SK-N-SH (cell line): ENCODE results near the gene LGALS3. TPM values are rescaled to one million over a fixed set of nuclear protein-coding genes. Genes with fewer than 3 reads are reported as not detected.

Source experiments
- CTCF ChIA-PET: fragments of 300-600, 350-600 bp; formaldehyde crosslinking; extraction: SDS; loops from one replicate; lab custom pipeline; 2021; lab: Yijun Ruan, JAX
- POLR2A ChIA-PET: fragments of 350-600 bp; sonication (Branson Sonifier 250); formaldehyde crosslinking; extraction: SDS; loops from one replicate; lab custom pipeline; 2020; ENCODE audit warnings: antibody characterized with exemption, inconsistent platforms; lab: Yijun Ruan, JAX
- DNase-seq: peaks from one replicate; pipeline ENCODE4 v3.0.0; 2012
- H2AFZ ChIP-seq: fragments of 200-600 bp; sonication (generic); 2 replicates; pipeline ENCODE4 v1.8.1; 2016; ENCODE audit warnings: antibody characterized with exemption, mild to moderate bottlenecking, low read depth
- H3F3A ChIP-seq: fragments of 200-600 bp; sonication (generic); replicated peaks from 2 replicates; pipeline ENCODE3; 2016; ENCODE audit warnings: antibody characterized with exemption, mild to moderate bottlenecking; ENCODE audit not compliant: insufficient read depth
- H3K27ac ChIP-seq, 2 experiments: fragments of 200-500 bp in 1 of 2; fragments of 200-600 bp in 1 of 2; sonication (Bioruptor generic) in 1 of 2; sonication (generic), shearing (Covaris generic) in 1 of 2; 2 replicates each; pipeline versions ENCODE4 v1.5.1 to v1.6.1; 2014 to 2016; ENCODE audit warnings: low read depth in 2 of 2, inconsistent platforms in 1 of 2, low read length in 1 of 2, mild to moderate bottlenecking in 1 of 2, mixed read lengths in 1 of 2
- H3K27me3 ChIP-seq: fragments of 200-600 bp; sonication (generic), shearing (Covaris generic); 2 replicates; pipeline ENCODE4 v1.6.1; 2016; ENCODE audit warnings: mixed run types; ENCODE audit not compliant: insufficient read depth
- H3K36me3 ChIP-seq, 2 experiments: fragments of 200-500 bp in 1 of 2; fragments of 200-600 bp in 1 of 2; sonication (Bioruptor generic) in 1 of 2; sonication (generic) in 1 of 2; replicated peaks in 1 of 2; 2 replicates each; pipeline versions ENCODE3 to v1.5.1; 2014 to 2016; ENCODE audit warnings: low read length in 1 of 2, mild to moderate bottlenecking in 1 of 2; ENCODE audit not compliant: insufficient read depth in 2 of 2, control insufficient read depth in 1 of 2
- H3K4me1 ChIP-seq, 2 experiments: fragments of 200-500 bp in 1 of 2; fragments of 200-600 bp in 1 of 2; sonication (Bioruptor generic) in 1 of 2; sonication (generic), shearing (Covaris generic) in 1 of 2; 2 replicates each; pipeline versions ENCODE4 v1.5.1 to v1.6.1; 2014 to 2016; ENCODE audit warnings: low read depth in 1 of 2, low read length in 1 of 2, mixed run types in 1 of 2; ENCODE audit not compliant: insufficient read depth in 2 of 2, control insufficient read depth in 1 of 2
- H3K4me2 ChIP-seq: fragments of 200-600 bp; sonication (generic), shearing (Covaris generic); 2 replicates; pipeline ENCODE4 v1.6.1; 2017; ENCODE audit warnings: mixed run types
- H3K4me3 ChIP-seq, 2 experiments: fragments of 200-500 bp in 1 of 2; fragments of 200-600 bp in 1 of 2; sonication (Bioruptor generic) in 1 of 2; sonication (generic), shearing (Covaris generic) in 1 of 2; 2 replicates each; pipeline versions ENCODE4 v1.5.1 to v1.8.1; 2014 to 2016; ENCODE audit warnings: low read depth in 2 of 2, inconsistent platforms in 1 of 2, low read length in 1 of 2, mild to moderate bottlenecking in 1 of 2, mixed read lengths in 1 of 2, moderate library complexity in 1 of 2
- H3K79me2 ChIP-seq: fragments of 200-600 bp; sonication (generic); 2 replicates; pipeline ENCODE4 v1.8.1; 2017; ENCODE audit warnings: mild to moderate bottlenecking; ENCODE audit not compliant: insufficient read depth
- H3K9ac ChIP-seq: fragments of 200-600 bp; sonication (generic); 2 replicates; pipeline ENCODE4 v1.6.1; 2017; ENCODE audit warnings: mixed run types
- H3K9me2 ChIP-seq: fragments of 200-600 bp; sonication (generic); 2 replicates; pipeline ENCODE4 v1.6.1; 2017; ENCODE audit warnings: mixed run types
- H3K9me3 ChIP-seq: fragments of 200-600 bp; sonication (generic); 2 replicates; pipeline ENCODE4 v1.6.1; 2017; ENCODE audit warnings: mixed run types, mild to moderate bottlenecking, moderate library complexity
- H4K20me1 ChIP-seq: fragments of 200-600 bp; sonication (generic); 2 replicates; pipeline ENCODE4 v1.6.1; 2017; ENCODE audit warnings: mild to moderate bottlenecking, mixed run types; ENCODE audit not compliant: insufficient read depth
- CHD2 ChIP-seq: fragments of 150-350 bp; IDR thresholded peaks from 2 replicates; pipeline ENCODE4 v1.6.1; 2018; ENCODE audit warnings: low read length; ENCODE audit not compliant: partially characterized antibody
- CTCF ChIP-seq: fragments of 200-600 bp; sonication (generic); IDR thresholded peaks from 2 replicates; pipeline ENCODE4 v1.6.1; 2017; ENCODE audit warnings: antibody characterized with exemption, mild to moderate bottlenecking, moderate library complexity
- EP300 ChIP-seq, 2 experiments: IDR thresholded peaks; 2 replicates each; pipeline versions ENCODE4 v1.4.0 to v1.6.1; 2012; ENCODE audit warnings: borderline replicate concordance in 1 of 2, low read depth in 1 of 2, low read length in 1 of 2
- EZH2phosphoT487 ChIP-seq: fragments of 200-600 bp; sonication (generic); IDR thresholded peaks from 2 replicates; pipeline ENCODE4 v1.6.1; 2017; ENCODE audit warnings: low read depth, mixed run types, mild to moderate bottlenecking, antibody characterized with exemption, moderate library complexity, borderline replicate concordance
- FOXJ3 ChIP-seq: sonication (generic); formaldehyde crosslinking; IDR thresholded peaks from 2 replicates; pipeline ENCODE4 v1.5.1; 2020; ENCODE audit warnings: mild to moderate bottlenecking, missing genetic modification reagents
- FOXM1 ChIP-seq: IDR thresholded peaks from 2 replicates; pipeline ENCODE4 v1.4.0; 2012; ENCODE audit warnings: low read depth, mild to moderate bottlenecking
- GATA2 ChIP-seq: sonication (generic); formaldehyde crosslinking; IDR thresholded peaks from 2 replicates; pipeline ENCODE4 v1.5.0; 2020; ENCODE audit warnings: mild to moderate bottlenecking, missing genetic modification reagents
- IRF3 ChIP-seq: fragments of 150-350 bp; IDR thresholded peaks from 2 replicates; pipeline ENCODE4 v1.6.1; 2016; ENCODE audit warnings: mild to moderate bottlenecking, low read depth, low read length
- MEF2A ChIP-seq: IDR thresholded peaks from 2 replicates; pipeline ENCODE4 v1.4.0; 2012; ENCODE audit warnings: low read depth, borderline replicate concordance
- MXI1 ChIP-seq: IDR thresholded peaks from 2 replicates; pipeline ENCODE4 v1.6.1; 2012; ENCODE audit warnings: mild to moderate bottlenecking, low read depth, low read length, improper control_type of control experiment
- PBX3 ChIP-seq: IDR thresholded peaks from 2 replicates; pipeline ENCODE4; 2012
- POLR2AphosphoS5 ChIP-seq: IDR thresholded peaks from 2 replicates; pipeline ENCODE4 v1.6.1; 2012; ENCODE audit warnings: low read depth, low read length
- RAD21 ChIP-seq: IDR thresholded peaks from 2 replicates; pipeline ENCODE4 v1.6.1; 2012; ENCODE audit warnings: mild to moderate bottlenecking, low read length
- RCOR1 ChIP-seq: fragments of 150-350 bp; IDR thresholded peaks from 2 replicates; pipeline ENCODE4 v1.6.1; 2017; ENCODE audit warnings: antibody characterized with exemption, low read length
- REST ChIP-seq: IDR thresholded peaks from 2 replicates; pipeline ENCODE4 v1.6.1; 2012; ENCODE audit warnings: mild to moderate bottlenecking, low read depth, low read length, moderate library complexity
- RXRA ChIP-seq: IDR thresholded peaks from 2 replicates; pipeline ENCODE4 v1.4.0; 2012; ENCODE audit warnings: low read depth, mild to moderate bottlenecking, borderline replicate concordance
- SMC3 ChIP-seq: IDR thresholded peaks from 2 replicates; pipeline ENCODE4 v1.6.1; 2012; ENCODE audit warnings: low read depth, low read length, improper control_type of control experiment
- TCF12 ChIP-seq: IDR thresholded peaks from 2 replicates; pipeline ENCODE4 v1.4.0; 2012
- TEAD4 ChIP-seq: IDR thresholded peaks from 2 replicates; pipeline ENCODE4 v1.4.0; 2012; ENCODE audit warnings: mild to moderate bottlenecking, borderline replicate concordance; ENCODE audit not compliant: insufficient read depth
- USF2 ChIP-seq: fragments of 150-350 bp; IDR thresholded peaks from 2 replicates; pipeline ENCODE4 v1.6.1; 2017; ENCODE audit warnings: antibody characterized with exemption, low read length, low read depth, borderline replicate concordance
- YY1 ChIP-seq: IDR thresholded peaks from 2 replicates; pipeline ENCODE4 v1.4.0; 2012; ENCODE audit warnings: low read depth, mild to moderate bottlenecking
- ZBTB33 ChIP-seq: IDR thresholded peaks from 2 replicates; pipeline ENCODE4 v1.4.0; 2012; ENCODE audit warnings: low read depth, borderline replicate concordance
- whole genome bisulfite sequencing: methylation state at CpG from one replicate; pipeline ENCODE4 v1.1.6; 2017; ENCODE audit warnings: low lambda C conversion rate; 5-methylcytosine and 5-hydroxymethylcytosine counted together
- polyA plus RNA-seq, 3 experiments: library from polyadenylated mRNA; depleted of rRNA; stranded (reverse); fragments of >200 nt; gene quantifications; 2 replicates each; pipeline ENCODE4 v1.2.3, GENCODE V29; 2012

LGALS3 gene
- polyA plus RNA-seq, 1 of the 3 experiments (the other 2 are of a cell fraction) = 59.8 TPM

GRCh38 chr14:55098561-55098898 is 30.5 kb upstream of the LGALS3 start (continued):
- TF ChIP-seq ZBTB33 = no peak
- TF ChIP-seq EP300 (IDR thresholded peaks at IDR 0.05; ENCODE audit: borderline replicate concordance in 1 of 2, low read depth in 1 of 2, low read length in 1 of 2) = no peak
- no peak for TF ChIP-seq USF2
- TF ChIP-seq MEF2A = no peak
- no peak for TF ChIP-seq GATA2 (CRISPR knock-in tag)
- TF ChIP-seq FOXJ3 (CRISPR knock-in tag) = no peak
- TF ChIP-seq MXI1 = no peak
- TF ChIP-seq IRF3 = no peak
- TF ChIP-seq EZH2phosphoT487 = no peak
- TF ChIP-seq TEAD4 = no peak
- TF ChIP-seq CHD2 = no peak
- TF ChIP-seq, all 33 proteins: peak for 0

- H3K79me2 ChIP-seq = no peaks in the 10 kb centered on the region
- no peak overlapping the region for H3K4me3 ChIP-seq
- 85% methylated on average over 2 of the region's 2 CpGs for WGBS
- H3K9me3 ChIP-seq = no peaks in the 10 kb centered on the region
- POLR2A ChIA-PET = no interaction called here
- H2AFZ ChIP-seq = no peak overlapping the region
- DNase-seq = no peak
- CTCF ChIA-PET = interaction anchor here (0.7 kb wide), 1 partner anchor 49 kb away, joined by 3 read pairs; no protein-coding TSS in a partner anchor
- peaks cover 12% of the 10 kb centered on the region for H3F3A ChIP-seq
- no peaks in the 10 kb centered on the region for H3K9me2 ChIP-seq
- peaks cover 16 to 20% of the 10 kb centered on the region in 2 experiments for H3K4me1 ChIP-seq
- H4K20me1 ChIP-seq = no peaks in the 10 kb centered on the region
- no peak overlapping the region for H3K9ac ChIP-seq
- no peaks in the 10 kb centered on the region for H3K27me3 ChIP-seq
- H3K36me3 ChIP-seq = no peaks in the 10 kb centered on the region
- no peak overlapping the region for H3K4me2 ChIP-seq
- no peak overlapping the region for H3K27ac ChIP-seq
- TF ChIP-seq CHD2 (no peak), FOXM1 (no peak), FOXJ3 (CRISPR knock-in tag) (no peak), YY1 (no peak), RCOR1 (no peak), POLR2AphosphoS5 (no peak), SMC3 (no peak), RAD21 (no peak), MEF2A (no peak), CTCF (no peak), EZH2phosphoT487 (no peak), PBX3 (no peak), TCF12 (no peak), REST (no peak), RXRA (no peak)
These were observed 29.3 kb upstream of the LGALS3 start for GRCh38 chr14:55099756-55100155.
